ENCODE measurements around the gene PABPC1L. TPM values are rescaled to one million over a fixed set of nuclear protein-coding genes. Genes with fewer than 3 reads are reported as not detected.
A peak's percentile ranks its signal among the peaks of the same experiment; 100 is the strongest.

PABPC1L gene
- total RNA-seq, 1 donor from 2014 or later = 2.3 TPM

- ATAC-seq = peak; percentile 98
- intact Hi-C loops (cut with DNase I) = loop anchor here (5.0 kb wide), 1 partner anchor 73 kb away; the partner anchor contains the start of gene YWHAB
Measured at GRCh38 chr20:44960103-44960852, 50.4 kb downstream of the PABPC1L start, which contains the start of gene TOMM34. TSS of gene TOMM34 (minus strand) at chr20:44960397. CDS start at chr20:44960333, 64 bp downstream.

GRCh38 chr20:44961011-44961869 is 51.4 kb downstream of the PABPC1L start:
- ATAC-seq (no peak), DNase-seq (ENCODE audit: missing footprints) (no peak)
- intact Hi-C loops (cut with DNase I) = loop anchor here (5.0 kb wide), 1 partner anchor 74 kb away; the partner anchor contains the start of gene YWHAB

More at GRCh38 chr20:44960103-44960852, 50.4 kb downstream of the PABPC1L start, which contains the start of gene TOMM34:
- peak; percentile 99 for DNase-seq (ENCODE audit: missing footprints)

- DNase-seq (ENCODE audit: missing footprints) (no peak), ATAC-seq (no peak)
- intact Hi-C loops (cut with DNase I) = loop anchor here (5.0 kb wide), 1 partner anchor 75 kb away; the partner anchor contains the start of gene YWHAB
Measured at GRCh38 chr20:44961870-44962267, 52.0 kb downstream of the PABPC1L start.

- DNase-seq (ENCODE audit: missing footprints) = no peak
- no peak for ATAC-seq
- intact Hi-C loops (cut with DNase I) = loop anchor here (5.0 kb wide), 1 partner anchor 75 kb away; the partner anchor contains the start of gene YWHAB
Measured at GRCh38 chr20:44962483-44962882, 52.6 kb downstream of the PABPC1L start.

- intact Hi-C loops (cut with DNase I) = loop anchor here (5.0 kb wide), 1 partner anchor 76 kb away; the partner anchor contains the start of gene YWHAB
- ATAC-seq = no peak
Measured at GRCh38 chr20:44963325-44964215, 53.7 kb downstream of the PABPC1L start.

GRCh38 chr20:44965651-44966029 is 55.8 kb downstream of the PABPC1L start:
- intact Hi-C loops (cut with DNase I) = no loop called here
- ATAC-seq (no peak), DNase-seq (ENCODE audit: missing footprints) (no peak)

More at GRCh38 chr20:44963325-44964215, 53.7 kb downstream of the PABPC1L start:
- DNase-seq (ENCODE audit: missing footprints) = no peak

GRCh38 chr20:44966030-44966961 is 56.4 kb downstream of the PABPC1L start, which contains the start of gene STK4:
TSS of gene STK4 (plus strand) at chr20:44966512. CDS start at chr20:44966569, 57 bp downstream.
- intact Hi-C loops (cut with DNase I) = no loop called here
- DNase-seq (ENCODE audit: missing footprints) = peak; percentile 98
- peak; percentile 98 for ATAC-seq

- ATAC-seq (no peak), DNase-seq (ENCODE audit: missing footprints) (no peak)
- intact Hi-C loops (cut with DNase I) = no loop called here
Measured at GRCh38 chr20:44967207-44967807, 57.4 kb downstream of the PABPC1L start.

GRCh38 chr20:44969300-44969894 is 59.5 kb downstream of the PABPC1L start:
- intact Hi-C loops (cut with DNase I) = no loop called here
- no peak for ATAC-seq
- no peak for DNase-seq (ENCODE audit: missing footprints)

GRCh38 chr20:44970243-44970757 is 60.4 kb downstream of the PABPC1L start:
- ATAC-seq = no peak
- no peak for DNase-seq (ENCODE audit: missing footprints)
- intact Hi-C loops (cut with DNase I) = no loop called here

- ATAC-seq = no peak
- intact Hi-C loops (cut with DNase I) = no loop called here
Measured at GRCh38 chr20:44973053-44973452, 63.2 kb downstream of the PABPC1L start.

GRCh38 chr20:44976698-44977097 is 66.8 kb downstream of the PABPC1L start:
- intact Hi-C loops (cut with DNase I) = no loop called here
- no peak for DNase-seq (ENCODE audit: missing footprints)
- ATAC-seq = no peak

More at GRCh38 chr20:44973053-44973452, 63.2 kb downstream of the PABPC1L start:
- DNase-seq (ENCODE audit: missing footprints) = no peak

GRCh38 chr20:44979090-44979621 is 69.3 kb downstream of the PABPC1L start:
- ATAC-seq = peak; percentile 50
- intact Hi-C loops (cut with DNase I) = no loop called here
- no peak for DNase-seq (ENCODE audit: missing footprints)

- intact Hi-C loops (cut with DNase I) = no loop called here
- DNase-seq (ENCODE audit: missing footprints) (no peak), ATAC-seq (no peak)
Measured at GRCh38 chr20:44981736-44982406, 72.0 kb downstream of the PABPC1L start.

GRCh38 chr20:44983093-44983674 is 73.3 kb downstream of the PABPC1L start:
- no peak for DNase-seq (ENCODE audit: missing footprints)
- intact Hi-C loops (cut with DNase I) = no loop called here
- no peak for ATAC-seq

All from Right ventricle myocardium inferior (tissue), 1 donor.